ENCODE measurements around the gene COL11A1. TPM values are rescaled to one million over a fixed set of nuclear protein-coding genes. Genes with fewer than 3 reads are reported as not detected.

Gene COL11A1
- total RNA-seq, 1 experiment from 2014 or later = not detected

DNA sequence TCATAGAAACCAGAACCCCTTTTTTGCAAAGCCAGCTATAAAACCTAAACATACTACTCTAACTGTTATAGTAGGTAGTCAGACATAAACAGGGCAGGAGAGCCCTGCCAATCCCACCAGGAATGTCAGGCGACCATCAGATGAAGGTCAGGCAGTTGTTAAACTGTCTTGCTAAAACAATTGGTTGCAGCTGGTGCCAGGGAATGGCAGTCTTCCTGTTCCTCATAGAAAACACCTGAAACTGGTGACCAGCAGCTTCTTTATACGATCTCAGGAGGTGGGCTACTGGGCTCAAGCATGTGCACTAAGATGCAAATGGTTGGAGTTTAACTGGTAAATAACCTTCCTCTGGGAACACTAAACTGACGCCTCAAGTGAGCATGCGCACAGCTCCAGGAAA, 224.1 kb downstream of the COL11A1 start:
- CTCF ChIA-PET = no interaction called here

DNA sequence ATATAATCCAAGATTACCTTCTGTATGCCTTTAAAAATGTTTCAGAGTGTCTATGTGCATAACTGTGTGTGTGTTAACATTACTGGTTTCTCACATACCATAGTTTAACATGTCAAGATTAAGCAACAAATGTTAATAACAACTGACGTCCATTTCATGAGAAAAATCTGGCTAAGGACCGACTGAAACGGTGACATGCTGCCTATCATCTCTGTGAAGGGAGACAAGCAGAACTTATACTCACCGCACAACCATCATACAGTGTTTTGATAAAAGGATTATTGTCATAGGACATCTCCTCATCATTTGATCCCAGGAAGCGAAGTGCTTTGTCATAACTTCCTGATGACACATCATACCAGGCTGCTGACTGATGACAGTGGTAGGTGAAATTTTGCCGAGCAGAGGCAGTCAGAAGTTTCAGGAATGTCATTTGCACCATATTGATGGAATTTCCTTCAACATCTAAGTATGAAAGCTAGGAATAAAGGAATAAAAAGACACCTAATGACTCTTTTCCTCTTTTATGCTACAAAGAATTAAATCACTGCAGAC, 228.8 kb downstream of the COL11A1 start:
- intact Hi-C loops (cut with micrococcal nuclease; ENCODE audit: unreplicated experiment) = no loop called here
- POLR2A ChIA-PET (ENCODE audit: unreplicated experiment) = no interaction called here
- Histone ChIP-seq H3K4me3 (no peak overlapping the region), H3K79me2 (ENCODE audit: low read depth) (no peaks in the 10 kb centered on the region), H3K9me2 (ENCODE audit: insufficient read depth) (no peaks in the 10 kb centered on the region), H3K27me3 (ENCODE audit: insufficient read depth, low read depth) (no peaks in the 10 kb centered on the region), H3F3A (ENCODE audit: insufficient read depth, low read depth) (0 out of 2 replicates have a peak, but pooled peaks cover 13% of the 10 kb centered on the region), H3K36me3 (ENCODE audit: low read depth) (no peaks in the 10 kb centered on the region), H4K20me1 (ENCODE audit: insufficient read depth) (no peaks in the 10 kb centered on the region), H3K9me3 (ENCODE audit: insufficient read depth, low read depth) (peaks cover 14% of the 10 kb centered on the region; the same call in 1 of the 2 replicates), H3K27ac (peak overlapping the region; percentile 51), H2AFZ (peak overlapping the region; percentile 24), H3K4me1 (replicated peaks; ENCODE audit: insufficient read depth) (peaks cover 16% of the 10 kb centered on the region), H3K4me2 (peak overlapping the region; percentile 29)
- DNase-seq = peak; percentile 38 to 82
- TSS peak; percentile 55 for BruUV-seq (replicated peaks)
- CTCF ChIA-PET = no interaction called here
- TF ChIP-seq, protein P1, sequence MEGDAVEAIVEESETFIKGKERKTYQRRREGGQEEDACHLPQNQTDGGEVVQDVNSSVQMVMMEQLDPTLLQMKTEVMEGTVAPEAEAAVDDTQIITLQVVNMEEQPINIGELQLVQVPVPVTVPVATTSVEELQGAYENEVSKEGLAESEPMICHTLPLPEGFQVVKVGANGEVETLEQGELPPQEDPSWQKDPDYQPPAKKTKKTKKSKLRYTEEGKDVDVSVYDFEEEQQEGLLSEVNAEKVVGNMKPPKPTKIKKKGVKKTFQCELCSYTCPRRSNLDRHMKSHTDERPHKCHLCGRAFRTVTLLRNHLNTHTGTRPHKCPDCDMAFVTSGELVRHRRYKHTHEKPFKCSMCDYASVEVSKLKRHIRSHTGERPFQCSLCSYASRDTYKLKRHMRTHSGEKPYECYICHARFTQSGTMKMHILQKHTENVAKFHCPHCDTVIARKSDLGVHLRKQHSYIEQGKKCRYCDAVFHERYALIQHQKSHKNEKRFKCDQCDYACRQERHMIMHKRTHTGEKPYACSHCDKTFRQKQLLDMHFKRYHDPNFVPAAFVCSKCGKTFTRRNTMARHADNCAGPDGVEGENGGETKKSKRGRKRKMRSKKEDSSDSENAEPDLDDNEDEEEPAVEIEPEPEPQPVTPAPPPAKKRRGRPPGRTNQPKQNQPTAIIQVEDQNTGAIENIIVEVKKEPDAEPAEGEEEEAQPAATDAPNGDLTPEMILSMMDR (conservative IDR thresholded peaks at IDR 0.05) = no peak
- TF ChIP-seq EZH2 (IDR thresholded peaks at IDR 0.05; ENCODE audit: low read depth) = no peak

More for the DNA sequence above, 224.1 kb downstream of the COL11A1 start:
- no peak overlapping the region for H3K4me3 ChIP-seq
- no peak for TF ChIP-seq EZH2 (IDR thresholded peaks at IDR 0.05; ENCODE audit: low read depth)
- TF ChIP-seq, protein P1 (conservative IDR thresholded peaks at IDR 0.05) = no peak
- no peak overlapping the region for H3K27ac ChIP-seq
- DNase-seq = no peak
- BruUV-seq (replicated peaks) = no TSS peak
- H3K9me2 ChIP-seq (ENCODE audit: insufficient read depth) = no peaks in the 10 kb centered on the region
- H3K27me3 ChIP-seq (ENCODE audit: insufficient read depth, low read depth) = no peaks in the 10 kb centered on the region
- H3F3A ChIP-seq (ENCODE audit: insufficient read depth, low read depth) = 0 out of 2 replicates have a peak, but pooled peaks cover 9% of the 10 kb centered on the region
- H3K79me2 ChIP-seq (ENCODE audit: low read depth) = no peaks in the 10 kb centered on the region
- peaks cover 16% of the 10 kb centered on the region for H3K9me3 ChIP-seq (ENCODE audit: insufficient read depth, low read depth)
- peaks cover 13% of the 10 kb centered on the region for H3K4me1 ChIP-seq (replicated peaks; ENCODE audit: insufficient read depth)
- H4K20me1 ChIP-seq (ENCODE audit: insufficient read depth) = no peaks in the 10 kb centered on the region
- no peaks in the 10 kb centered on the region for H3K36me3 ChIP-seq (ENCODE audit: low read depth)
- no peak overlapping the region for H3K4me2 ChIP-seq
- peak overlapping the region; percentile 29; the same call in 1 of the 2 replicates for H2AFZ ChIP-seq
- intact Hi-C loops (cut with micrococcal nuclease; ENCODE audit: unreplicated experiment) = no loop called here
- POLR2A ChIA-PET (ENCODE audit: unreplicated experiment) = no interaction called here

DNA sequence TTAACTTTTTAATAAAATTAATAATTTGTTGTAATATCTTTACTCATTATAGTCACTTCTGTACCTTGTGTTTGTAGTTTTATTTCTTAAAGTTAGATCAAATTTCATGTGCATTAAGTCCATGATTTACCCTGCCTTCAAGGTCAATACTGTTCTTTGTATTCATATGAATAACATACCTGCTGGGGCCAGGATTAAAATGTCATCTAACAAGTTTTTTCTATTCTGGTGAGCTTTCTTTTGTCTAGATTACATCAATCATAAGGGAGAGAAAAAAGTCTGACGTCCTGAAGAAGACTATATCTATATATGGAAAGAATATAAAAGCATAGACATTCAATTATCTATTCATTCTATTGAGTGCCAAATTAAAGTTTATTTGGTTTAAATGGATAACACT, 232.6 kb downstream of the COL11A1 start:
- no peak for DNase-seq
- intact Hi-C loops (cut with micrococcal nuclease; ENCODE audit: unreplicated experiment) = no loop called here
- POLR2A ChIA-PET (ENCODE audit: unreplicated experiment) = no interaction called here
- H2AFZ ChIP-seq = no peak overlapping the region
- no TSS peak for BruUV-seq (replicated peaks)
- H3K27ac ChIP-seq = no peak overlapping the region
- peaks cover 16% of the 10 kb centered on the region for H3K4me1 ChIP-seq (replicated peaks; ENCODE audit: insufficient read depth)
- TF ChIP-seq EZH2 (IDR thresholded peaks at IDR 0.05; ENCODE audit: low read depth) = no peak
- TF ChIP-seq, protein P1 (conservative IDR thresholded peaks at IDR 0.05) = no peak
- no peak overlapping the region for H3K4me2 ChIP-seq
- H3K27me3 ChIP-seq (ENCODE audit: insufficient read depth, low read depth) = no peaks in the 10 kb centered on the region
- H3F3A ChIP-seq (ENCODE audit: insufficient read depth, low read depth) = 0 out of 2 replicates have a peak, but pooled peaks cover 13% of the 10 kb centered on the region
- no peak overlapping the region for H3K4me3 ChIP-seq
- H3K36me3 ChIP-seq (ENCODE audit: low read depth) = no peaks in the 10 kb centered on the region
- H4K20me1 ChIP-seq (ENCODE audit: insufficient read depth) = no peaks in the 10 kb centered on the region
- H3K79me2 ChIP-seq (ENCODE audit: low read depth) = no peaks in the 10 kb centered on the region
- H3K9me3 ChIP-seq (ENCODE audit: insufficient read depth, low read depth) = peaks cover 14% of the 10 kb centered on the region; the same call in 1 of the 2 replicates
- CTCF ChIA-PET = no interaction called here
- H3K9me2 ChIP-seq (ENCODE audit: insufficient read depth) = no peaks in the 10 kb centered on the region

All from PC-9 (cell line).